Measurements from ENCODE around the gene TMEM87A. TPM values are rescaled to one million over a fixed set of nuclear protein-coding genes. Genes with fewer than 3 reads are reported as not detected.

Gene TMEM87A
- total and polyA plus RNA-seq, 11 donors, result 9.3 to 30.8 (median 19.9) TPM

DNA sequence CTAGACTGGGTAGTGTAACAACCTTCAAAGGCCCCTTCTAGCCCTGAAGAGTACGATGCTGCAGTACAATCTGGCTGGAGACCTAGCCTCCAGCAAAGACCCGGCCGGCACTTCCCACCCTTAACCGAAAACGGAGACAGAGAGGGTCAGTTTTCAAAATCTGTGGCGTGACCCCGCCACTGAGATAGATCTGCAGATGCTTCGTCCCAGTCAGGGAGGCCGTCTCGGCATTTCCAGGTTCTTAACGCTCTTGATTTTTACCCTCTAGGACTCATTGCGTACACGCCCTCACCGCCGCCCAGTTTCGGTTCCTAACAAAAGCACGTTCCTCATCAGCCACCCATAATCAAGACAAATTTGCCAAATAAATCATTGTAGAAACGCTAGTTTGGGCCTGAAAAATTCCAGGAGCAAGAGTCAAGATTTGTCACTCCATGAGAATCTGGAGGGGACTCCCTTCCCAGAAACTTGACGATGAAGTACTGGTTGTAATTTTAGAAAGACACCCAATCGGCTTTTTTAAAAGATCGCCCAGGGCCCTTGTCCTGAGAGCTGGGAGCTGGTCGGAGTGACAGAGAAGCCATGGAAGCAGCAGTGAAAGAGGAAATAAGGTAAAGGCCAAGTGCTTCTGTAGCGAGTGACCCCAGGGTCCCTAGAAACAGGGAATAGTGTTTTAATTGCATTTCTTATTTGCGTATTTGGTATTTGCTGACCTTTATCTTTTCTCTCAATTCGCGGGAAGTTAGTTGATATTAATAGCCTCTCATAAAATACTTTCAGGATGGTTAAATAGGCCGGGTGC lies 868 bp upstream of the TMEM87A start:
- intact Hi-C loops (cut with DNase I), result loop anchor here in 6 of 10 donors (5.0 to 10.0 kb wide), 8 partner anchors 111 to 648 kb away; partner anchors contain the start of genes SNAP23 (in 1 of the 6), STARD9 (in 1 of the 6), TTBK2 (in 1 of the 6) and ZNF106 (in 1 of the 6)
- ATAC-seq, result peak; percentile 12 to 41 (median 33)
- 2 to 5% (median 3%) methylated on average over 24 to 27 of the region's 27 CpGs for WGBS, 4 donors
- Histone ChIP-seq H3K4me3 (peak overlapping the region; percentile 61 to 84 (median 68)), H3K27ac (peak overlapping the region; percentile 90 to 99 (median 96)), H3K4me1 (peaks cover 11 to 56% (median 37%) of the 10 kb centered on the region in 12 donors), H3K27me3 (no peaks in the 10 kb centered on the region), H3K36me3 (peaks cover 0 to 27% (median 18%) of the 10 kb centered on the region in 9 donors), H3K9me3 (no peaks in the 10 kb centered on the region)
- peak; percentile 56 to 79 (median 70) for DNase-seq
- TF ChIP-seq, protein P1, sequence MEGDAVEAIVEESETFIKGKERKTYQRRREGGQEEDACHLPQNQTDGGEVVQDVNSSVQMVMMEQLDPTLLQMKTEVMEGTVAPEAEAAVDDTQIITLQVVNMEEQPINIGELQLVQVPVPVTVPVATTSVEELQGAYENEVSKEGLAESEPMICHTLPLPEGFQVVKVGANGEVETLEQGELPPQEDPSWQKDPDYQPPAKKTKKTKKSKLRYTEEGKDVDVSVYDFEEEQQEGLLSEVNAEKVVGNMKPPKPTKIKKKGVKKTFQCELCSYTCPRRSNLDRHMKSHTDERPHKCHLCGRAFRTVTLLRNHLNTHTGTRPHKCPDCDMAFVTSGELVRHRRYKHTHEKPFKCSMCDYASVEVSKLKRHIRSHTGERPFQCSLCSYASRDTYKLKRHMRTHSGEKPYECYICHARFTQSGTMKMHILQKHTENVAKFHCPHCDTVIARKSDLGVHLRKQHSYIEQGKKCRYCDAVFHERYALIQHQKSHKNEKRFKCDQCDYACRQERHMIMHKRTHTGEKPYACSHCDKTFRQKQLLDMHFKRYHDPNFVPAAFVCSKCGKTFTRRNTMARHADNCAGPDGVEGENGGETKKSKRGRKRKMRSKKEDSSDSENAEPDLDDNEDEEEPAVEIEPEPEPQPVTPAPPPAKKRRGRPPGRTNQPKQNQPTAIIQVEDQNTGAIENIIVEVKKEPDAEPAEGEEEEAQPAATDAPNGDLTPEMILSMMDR (IDR thresholded peaks at IDR 0.05), result no peak
- no peak for TF ChIP-seq POLR2A (IDR thresholded peaks at IDR 0.05)

DNA sequence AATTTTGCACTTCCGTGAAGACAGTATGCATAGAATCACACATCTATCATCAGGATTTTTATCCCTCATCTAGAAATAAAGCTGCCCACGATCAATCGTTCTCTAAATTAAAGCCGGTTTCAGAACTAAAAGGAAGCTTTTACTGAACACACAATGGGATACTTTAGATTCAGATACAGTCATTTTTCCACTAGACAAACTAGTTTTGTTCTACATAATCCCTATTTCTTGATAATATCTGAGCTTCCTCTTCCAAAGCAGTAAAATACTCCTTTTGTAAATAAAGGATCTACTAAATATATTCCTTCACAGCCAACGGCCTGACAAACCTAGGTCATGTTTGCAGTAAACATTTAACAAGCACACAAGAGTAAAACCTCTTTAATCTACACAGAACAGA lies 2.2 kb downstream of the TMEM87A start:
- peaks cover 0 to 40% (median 31%) of the 10 kb centered on the region in 9 donors for H3K36me3 ChIP-seq
- TF ChIP-seq, protein P1 (IDR thresholded peaks at IDR 0.05), result no peak
- no peak for TF ChIP-seq POLR2A (IDR thresholded peaks at IDR 0.05)
- H3K27me3 ChIP-seq, result no peaks in the 10 kb centered on the region
- no peak for ATAC-seq
- WGBS, 4 donors, result 71 to 74% (median 72%) methylated on average over 5 of the region's 5 CpGs
- H3K27ac ChIP-seq, result peak overlapping the region in 1 of 12 donors; percentile 21
- H3K9me3 ChIP-seq, result no peaks in the 10 kb centered on the region
- peak overlapping the region in 3 of 12 donors; percentile 0 to 84 (median 2) for H3K4me3 ChIP-seq
- no peak for DNase-seq
- intact Hi-C loops (cut with DNase I), result loop anchor here in 6 of 10 donors (5.0 to 10.0 kb wide), 8 partner anchors 114 to 651 kb away; partner anchors contain the start of genes SNAP23 (in 1 of the 6), STARD9 (in 1 of the 6), TTBK2 (in 1 of the 6) and ZNF106 (in 1 of the 6)
- H3K4me1 ChIP-seq, result peaks cover 11 to 50% (median 35%) of the 10 kb centered on the region in 12 donors

DNA sequence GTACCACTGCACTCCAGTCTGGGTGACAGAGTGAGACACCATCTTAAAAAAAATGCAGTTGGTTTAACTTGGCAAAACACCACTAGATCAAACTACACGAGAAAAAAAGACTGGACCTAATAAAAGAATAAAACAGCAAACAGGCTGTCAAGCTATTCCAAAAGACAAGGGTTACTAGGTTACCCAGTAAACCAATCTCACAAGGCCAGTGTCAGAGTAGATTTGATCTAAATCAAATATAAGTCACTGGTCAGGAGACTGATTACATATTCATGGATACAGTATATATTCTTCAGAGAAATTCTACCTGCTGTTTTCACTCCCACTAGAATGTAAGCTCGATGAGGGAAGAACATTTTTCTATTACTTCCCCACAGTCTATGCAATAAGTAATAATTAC lies 2.7 kb downstream of the TMEM87A start:
- 45 to 50% (median 47%) methylated on average over 2 of the region's 2 CpGs for WGBS, 4 donors
- ATAC-seq, result no peak
- H3K4me3 ChIP-seq, result no peak overlapping the region
- no peak for DNase-seq
- H3K4me1 ChIP-seq, result peaks cover 8 to 45% (median 31%) of the 10 kb centered on the region in 12 donors
- no peak for TF ChIP-seq POLR2A (IDR thresholded peaks at IDR 0.05)
- TF ChIP-seq, protein P1 (IDR thresholded peaks at IDR 0.05), result no peak
- peaks cover 0 to 44% (median 36%) of the 10 kb centered on the region in 9 donors for H3K36me3 ChIP-seq
- H3K27ac ChIP-seq, result no peak overlapping the region
- no peaks in the 10 kb centered on the region for H3K27me3 ChIP-seq
- intact Hi-C loops (cut with DNase I), result loop anchor here in 6 of 10 donors (5.0 to 10.0 kb wide), 8 partner anchors 114 to 652 kb away; partner anchors contain the start of genes SNAP23 (in 1 of the 6), STARD9 (in 1 of the 6), TTBK2 (in 1 of the 6) and ZNF106 (in 1 of the 6)
- no peaks in the 10 kb centered on the region for H3K9me3 ChIP-seq

DNA sequence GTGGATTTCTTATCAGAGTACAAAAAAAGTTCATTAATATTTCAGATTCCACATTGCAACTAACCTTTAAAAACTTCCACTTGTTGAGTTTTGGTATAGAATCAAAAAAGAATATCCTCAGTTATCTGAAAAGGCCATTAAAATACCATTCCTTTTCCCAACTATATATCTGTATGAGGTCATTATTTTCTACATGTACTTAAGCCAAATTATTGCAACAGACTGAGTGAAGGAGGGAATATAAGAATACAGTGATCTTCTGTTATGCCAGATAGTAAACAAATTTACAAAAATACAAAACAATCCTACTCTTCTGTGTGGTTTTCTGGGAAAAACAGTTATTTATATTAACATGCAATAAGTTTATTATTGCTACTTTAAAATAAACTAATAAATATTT lies 5.9 kb downstream of the TMEM87A start:
- no peak for TF ChIP-seq POLR2A (IDR thresholded peaks at IDR 0.05)
- TF ChIP-seq, protein P1 (IDR thresholded peaks at IDR 0.05), result no peak
- Histone ChIP-seq H3K4me1 (peaks cover 0 to 27% (median 18%) of the 10 kb centered on the region in 12 donors), H3K4me3 (no peak overlapping the region), H3K36me3 (peaks cover 0 to 77% (median 68%) of the 10 kb centered on the region in 9 donors), H3K27me3 (no peaks in the 10 kb centered on the region), H3K27ac (no peak overlapping the region), H3K9me3 (no peaks in the 10 kb centered on the region)
- DNase-seq (no peak), ATAC-seq (no peak)
- intact Hi-C loops (cut with DNase I), result loop anchor here in 1 of 10 donors (5.0 kb wide), 1 partner anchor 55 kb away; no protein-coding TSS in a partner anchor

Measured in heart left ventricle (tissue), 16 donors.